OCI-LY3 (cell line): Measurements from ENCODE around the gene GRK6.

Source experiments
- H2AFZ ChIP-seq: fragments of 200-600, 300-600 bp; shearing (Covaris generic); 2 replicates; pipeline ENCODE4 v1.6.0; 2014; ENCODE audit warnings: antibody characterized with exemption, low read depth, low read length
- H3K27ac ChIP-seq: fragments of 200-600, 300-600 bp; sonication (generic); 2 replicates; pipeline ENCODE4 v1.5.1; 2014; ENCODE audit warnings: mild to moderate bottlenecking, low read length, moderate library complexity, mixed read lengths
- H3K27me3 ChIP-seq: fragments of 200-600, 300-600 bp; sonication (generic); 2 replicates; pipeline ENCODE4 v1.6.1; 2014; ENCODE audit warnings: low read depth, low read length, mixed read lengths
- H3K36me3 ChIP-seq: fragments of 200-600, 300-600 bp; sonication (generic); replicated peaks from 2 replicates; pipeline ENCODE3; 2014; ENCODE audit warnings: low read depth, low read length, mixed read lengths
- H3K4me1 ChIP-seq: fragments of 300-600, 200-600 bp; sonication (generic); 2 replicates; pipeline ENCODE4 v1.6.1; 2014; ENCODE audit warnings: low read length, mixed read lengths
- H3K4me2 ChIP-seq: fragments of 200-600, 300-600 bp; sonication (generic); 2 replicates; pipeline ENCODE4 v1.6.1; 2014; ENCODE audit warnings: low read length, mixed read lengths
- H3K4me3 ChIP-seq: fragments of 300-600, 200-600 bp; sonication (generic); 2 replicates; pipeline ENCODE4 v1.5.1; 2014; ENCODE audit warnings: antibody characterized with exemption, mild to moderate bottlenecking, low read length, moderate library complexity
- H3K79me2 ChIP-seq: fragments of 300-600, 200-600 bp; shearing (Covaris generic); 2 replicates; pipeline ENCODE4 v1.6.1; 2014; ENCODE audit warnings: mild to moderate bottlenecking, low read length, mixed read lengths
- H3K9ac ChIP-seq: fragments of 300-600, 200-600 bp; shearing (Covaris generic); 2 replicates; pipeline ENCODE4 v1.6.0; 2014; ENCODE audit warnings: mild to moderate bottlenecking, low read length, moderate library complexity
- H3K9me3 ChIP-seq: fragments of 200-600, 300-600 bp; shearing (Covaris generic); 2 replicates; pipeline ENCODE4 v1.6.1; 2014; ENCODE audit warnings: low read length, mixed read lengths; ENCODE audit not compliant: insufficient read depth
- H4K20me1 ChIP-seq: fragments of 200-600, 300-600 bp; sonication (generic); 2 replicates; pipeline ENCODE4 v1.6.1; 2016; ENCODE audit warnings: low read length, mixed read lengths; ENCODE audit not compliant: insufficient read depth
- EZH2phosphoT487 ChIP-seq: fragments of 200-600 bp; shearing (Covaris generic); IDR thresholded peaks from 2 replicates; pipeline ENCODE4 v1.6.1; 2018; ENCODE audit warnings: antibody characterized with exemption, mixed run types, low read depth
- TF ChIP-seq, protein P1 (sequence below): fragments of 200-600, 300-600 bp; sonication (generic); IDR thresholded peaks from 2 replicates; pipeline ENCODE4 v1.5.1; 2014; ENCODE audit warnings: antibody characterized with exemption, low read length, low read depth

Gene GRK6

DNA sequence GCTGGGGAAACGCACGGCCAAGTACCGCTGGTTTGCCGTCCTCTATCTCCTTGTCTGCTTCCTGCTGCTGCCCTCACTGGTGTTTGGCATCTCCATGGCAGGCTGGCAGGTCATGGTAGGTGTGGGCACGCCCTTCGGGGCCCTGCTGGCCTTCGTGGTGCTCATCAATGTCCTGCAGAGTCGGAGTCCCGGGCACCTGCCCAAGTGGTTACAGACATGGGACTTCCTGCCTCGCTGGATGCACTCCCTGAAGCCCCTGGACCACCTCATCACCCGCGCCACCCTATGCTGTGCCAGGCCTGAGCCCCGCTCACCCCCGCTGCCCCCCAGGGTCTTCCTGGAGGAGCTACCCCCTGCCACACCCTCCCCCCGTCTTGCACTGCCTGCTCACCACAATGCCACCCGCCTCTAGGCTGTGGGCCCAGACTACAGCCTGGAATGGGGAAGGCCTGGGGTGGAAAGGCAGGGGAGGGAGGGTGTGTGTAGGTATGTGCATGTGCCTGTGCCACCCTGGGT lies 28.5 kb upstream of the GRK6 start:
- no peak overlapping the region for H3K4me2 ChIP-seq
- H2AFZ ChIP-seq, result no peak overlapping the region
- peaks cover 13% of the 10 kb centered on the region for H3K27me3 ChIP-seq
- no peaks in the 10 kb centered on the region for H3K9me3 ChIP-seq
- H3K4me3 ChIP-seq, result no peak overlapping the region
- H3K4me1 ChIP-seq, result peaks cover 2% of the 10 kb centered on the region; the same call in 1 of the 2 replicates
- H3K79me2 ChIP-seq, result no peaks in the 10 kb centered on the region
- TF ChIP-seq EZH2phosphoT487, result no peak
- TF ChIP-seq, protein P1, sequence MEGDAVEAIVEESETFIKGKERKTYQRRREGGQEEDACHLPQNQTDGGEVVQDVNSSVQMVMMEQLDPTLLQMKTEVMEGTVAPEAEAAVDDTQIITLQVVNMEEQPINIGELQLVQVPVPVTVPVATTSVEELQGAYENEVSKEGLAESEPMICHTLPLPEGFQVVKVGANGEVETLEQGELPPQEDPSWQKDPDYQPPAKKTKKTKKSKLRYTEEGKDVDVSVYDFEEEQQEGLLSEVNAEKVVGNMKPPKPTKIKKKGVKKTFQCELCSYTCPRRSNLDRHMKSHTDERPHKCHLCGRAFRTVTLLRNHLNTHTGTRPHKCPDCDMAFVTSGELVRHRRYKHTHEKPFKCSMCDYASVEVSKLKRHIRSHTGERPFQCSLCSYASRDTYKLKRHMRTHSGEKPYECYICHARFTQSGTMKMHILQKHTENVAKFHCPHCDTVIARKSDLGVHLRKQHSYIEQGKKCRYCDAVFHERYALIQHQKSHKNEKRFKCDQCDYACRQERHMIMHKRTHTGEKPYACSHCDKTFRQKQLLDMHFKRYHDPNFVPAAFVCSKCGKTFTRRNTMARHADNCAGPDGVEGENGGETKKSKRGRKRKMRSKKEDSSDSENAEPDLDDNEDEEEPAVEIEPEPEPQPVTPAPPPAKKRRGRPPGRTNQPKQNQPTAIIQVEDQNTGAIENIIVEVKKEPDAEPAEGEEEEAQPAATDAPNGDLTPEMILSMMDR, result no peak
- H3K27ac ChIP-seq, result no peak overlapping the region
- no peaks in the 10 kb centered on the region for H3K36me3 ChIP-seq
- H3K9ac ChIP-seq, result no peak overlapping the region
- no peaks in the 10 kb centered on the region for H4K20me1 ChIP-seq

DNA sequence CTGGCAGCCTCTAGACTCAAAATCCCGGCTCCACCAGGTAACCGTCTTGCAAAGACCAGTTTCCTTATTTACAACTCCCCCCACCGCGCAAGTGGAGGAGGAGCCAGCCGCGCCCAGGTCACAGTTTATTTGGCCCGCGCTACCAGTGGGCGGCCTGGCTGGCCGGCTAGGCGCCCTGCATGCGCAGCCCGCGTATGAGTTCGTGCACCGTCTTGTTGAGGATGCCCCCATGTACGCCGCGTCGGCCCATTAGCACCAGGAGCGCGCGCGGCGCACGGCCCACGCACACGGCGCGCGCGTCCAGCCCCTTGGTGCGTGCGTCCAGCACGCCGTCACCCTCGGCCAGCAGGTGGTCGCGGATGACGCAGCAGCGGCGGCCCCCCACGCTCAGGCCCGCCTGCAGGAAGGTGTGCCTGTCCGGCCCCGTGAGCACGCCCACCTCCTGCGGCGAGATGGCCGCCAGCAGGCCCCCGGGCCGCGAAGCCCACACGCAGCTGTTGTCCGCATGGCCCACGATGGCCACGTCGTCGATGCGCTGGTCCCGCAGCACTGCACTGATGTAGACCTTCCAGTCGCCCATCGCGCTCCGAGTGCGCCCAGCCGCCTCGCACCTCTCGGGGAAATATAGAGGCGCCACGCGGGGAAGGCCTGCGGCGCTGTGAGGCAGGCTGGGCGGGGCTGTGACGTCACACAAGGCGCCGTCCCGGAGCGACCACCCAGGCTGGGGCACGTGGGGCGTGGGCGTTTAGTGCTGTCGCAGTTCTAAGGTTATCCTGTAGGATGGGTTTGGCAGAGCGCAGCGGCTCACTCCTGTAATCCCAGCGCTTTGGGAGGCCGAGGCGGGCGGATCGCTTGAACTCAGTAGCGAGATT lies 26.2 kb upstream of the GRK6 start, which contains the start of gene PFN3:
Gene PFN3, minus strand, starts transcription at position 665 of the 872 bp plus-strand sequence. Its CDS starts 85 bp downstream, at position 580.
- Histone ChIP-seq H3K4me3 (no peak within 1 kb of the TSS), H3K4me1 (peaks cover 11% of the 10 kb centered on the region), H4K20me1 (no peaks in the 10 kb centered on the region), H3K9ac (no peak within 1 kb of the TSS), H3K79me2 (no peaks in the 10 kb centered on the region), H3K27me3 (peaks cover 13% of the 10 kb centered on the region), H3K9me3 (no peaks in the 10 kb centered on the region), H2AFZ (no peak within 1 kb of the TSS), H3K4me2 (no peak within 1 kb of the TSS), H3K27ac (no peak within 1 kb of the TSS), H3K36me3 (no peaks in the 10 kb centered on the region)
- no peak for TF ChIP-seq EZH2phosphoT487
- TF ChIP-seq, protein P1, result no peak

DNA sequence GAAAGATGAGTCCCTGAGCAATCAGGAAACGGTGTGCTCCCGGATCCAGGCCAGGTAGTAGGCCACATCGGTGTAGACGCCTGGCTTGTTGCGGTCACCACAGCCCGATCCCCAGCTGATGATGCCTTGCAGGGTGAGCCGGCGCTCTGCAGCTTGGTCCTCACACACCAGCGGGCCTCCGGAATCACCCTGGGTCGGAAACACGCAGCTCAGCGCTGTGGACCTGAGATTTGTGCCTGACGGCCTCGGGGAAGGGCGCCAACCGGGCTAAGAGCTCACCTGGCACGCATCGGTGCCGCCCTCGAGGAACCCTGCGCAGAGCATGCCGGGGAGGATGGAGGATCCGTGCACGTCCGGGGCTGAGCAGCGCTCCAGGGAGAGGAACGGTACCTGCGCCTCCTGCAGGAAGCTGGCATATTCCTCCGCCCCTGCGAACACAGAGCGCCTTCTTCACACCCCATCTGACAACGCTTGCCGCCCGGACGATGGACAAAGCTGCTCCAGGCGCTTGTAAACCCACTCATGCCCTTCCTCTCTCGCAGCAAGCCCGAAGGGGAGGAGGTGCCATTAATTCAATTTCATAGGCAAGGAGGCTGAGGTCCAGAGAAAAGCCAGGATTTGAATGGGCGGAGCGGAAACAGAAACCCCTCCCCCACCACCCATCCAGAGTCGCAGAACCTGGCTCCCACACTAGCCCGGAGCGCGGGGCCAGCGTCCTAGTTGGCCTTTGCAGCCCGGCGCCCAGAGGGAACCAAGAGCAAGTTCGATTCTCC lies 24.0 kb upstream of the GRK6 start:
- Histone ChIP-seq H3K27me3 (peaks cover 17% of the 10 kb centered on the region), H4K20me1 (no peaks in the 10 kb centered on the region), H3K4me3 (peak overlapping the region; percentile 82), H3K9me3 (no peaks in the 10 kb centered on the region), H3K79me2 (no peaks in the 10 kb centered on the region), H3K36me3 (no peaks in the 10 kb centered on the region), H3K4me2 (peak overlapping the region; percentile 94), H3K27ac (no peak overlapping the region), H3K9ac (no peak overlapping the region), H2AFZ (no peak overlapping the region), H3K4me1 (peaks cover 19% of the 10 kb centered on the region)
- TF ChIP-seq, protein P1, result no peak
- no peak for TF ChIP-seq EZH2phosphoT487
